Ramos (cell line): ENCODE results near the gene MAP3K20.
"Not testable (repeated sequence)": the region's sequence is repeated elsewhere in the genome, so short reads cannot be mapped to it uniquely, and the experiment has no call there.

Experiments used
- in situ Hi-C: fragments of 300-500 bp; cut with MboI; formaldehyde crosslinking; loops from one replicate; pipeline ENCODE4 v1.14.3; 2022; ENCODE audit warnings: low sequenced_read_pairs; ENCODE audit not compliant: unreplicated experiment

The MAP3K20 gene

GRCh38 chr2:173079141-173079540 lies 3.5 kb downstream of the MAP3K20 start:
- in situ Hi-C loops: no loop called here

- in situ Hi-C loops: no loop called here
Observed at GRCh38 chr2:173079973-173080860, 4.6 kb downstream of the MAP3K20 start.

- in situ Hi-C loops: no loop called here
Observed at GRCh38 chr2:173086518-173087213, 11.0 kb downstream of the MAP3K20 start.

- in situ Hi-C loops: no loop called here
Observed at GRCh38 chr2:173087214-173087581, 11.6 kb downstream of the MAP3K20 start.

GRCh38 chr2:173087793-173088496 lies 12.3 kb downstream of the MAP3K20 start:
- in situ Hi-C loops: no loop called here

GRCh38 chr2:173090276-173090877 lies 14.7 kb downstream of the MAP3K20 start:
- in situ Hi-C loops: no loop called here

GRCh38 chr2:173090973-173091660 lies 15.5 kb downstream of the MAP3K20 start:
- in situ Hi-C loops: no loop called here

- in situ Hi-C loops: no loop called here
Observed at GRCh38 chr2:173091910-173092309, 16.3 kb downstream of the MAP3K20 start.

DNA sequence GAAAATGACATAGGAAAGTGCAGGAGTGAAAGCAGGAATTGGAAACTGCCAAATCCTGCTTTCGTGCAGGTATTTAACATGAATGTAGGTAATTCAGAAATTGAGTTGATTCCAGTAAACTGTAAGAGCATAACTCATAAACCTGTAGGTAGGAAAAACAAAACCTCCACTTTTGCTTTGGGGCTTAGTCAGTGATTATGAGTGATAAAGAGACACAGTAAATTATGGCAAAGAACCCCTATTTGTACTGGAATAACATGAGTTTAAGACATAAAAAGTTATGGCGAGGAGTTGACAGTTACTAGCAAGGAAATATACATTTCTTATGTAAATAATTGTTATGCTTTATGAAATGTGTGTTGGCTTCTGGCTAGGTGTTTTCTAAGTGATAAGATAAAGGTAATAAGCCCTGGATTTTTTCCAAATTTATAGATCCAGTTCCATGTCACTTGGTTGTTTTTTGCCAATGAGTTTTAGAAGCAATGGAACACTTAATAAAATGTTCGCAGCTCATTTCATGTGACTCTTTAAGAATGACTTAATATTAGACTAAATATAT lies 17.3 kb downstream of the MAP3K20 start:
- in situ Hi-C loops: no loop called here

DNA sequence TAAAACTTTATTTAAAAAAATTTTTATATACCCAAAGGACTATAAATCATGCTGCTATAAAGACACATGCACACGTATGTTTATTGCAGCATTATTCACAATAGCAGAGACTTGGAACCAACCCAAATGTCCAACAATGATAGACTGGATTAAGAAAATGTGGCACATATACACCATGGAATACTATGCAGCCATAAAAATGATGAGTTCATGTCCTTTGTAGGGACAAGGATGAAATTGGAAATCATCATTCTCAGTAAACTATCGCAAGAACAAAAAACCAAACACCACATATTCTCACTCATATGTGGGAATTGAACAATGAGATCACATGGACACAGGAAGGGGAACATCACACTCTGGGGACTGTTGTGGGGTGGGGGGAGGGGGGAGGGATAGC lies 18.0 kb downstream of the MAP3K20 start:
- in situ Hi-C loops: not testable (repeated sequence)

DNA sequence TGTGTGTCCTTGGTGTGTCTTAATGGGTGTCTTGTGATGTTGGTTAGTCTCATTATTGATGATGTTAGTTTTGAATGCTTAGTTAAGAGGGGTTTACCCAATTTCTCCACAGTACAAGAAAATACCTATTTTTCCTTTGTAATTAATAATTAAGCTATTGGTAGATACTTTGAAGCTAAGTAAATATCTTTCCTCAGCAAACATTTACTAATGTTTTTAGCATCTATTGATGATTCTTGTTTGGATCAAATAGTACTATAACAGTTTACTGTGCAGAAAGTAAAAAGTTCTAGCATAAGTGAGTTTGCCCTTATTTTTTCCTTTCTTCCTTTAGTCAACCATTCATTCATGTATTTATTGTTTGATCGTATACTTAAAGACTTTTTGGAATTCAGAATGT lies 19.1 kb downstream of the MAP3K20 start:
- in situ Hi-C loops: no loop called here

- in situ Hi-C loops: no loop called here
Observed at GRCh38 chr2:173095356-173095755, 19.7 kb downstream of the MAP3K20 start.

DNA sequence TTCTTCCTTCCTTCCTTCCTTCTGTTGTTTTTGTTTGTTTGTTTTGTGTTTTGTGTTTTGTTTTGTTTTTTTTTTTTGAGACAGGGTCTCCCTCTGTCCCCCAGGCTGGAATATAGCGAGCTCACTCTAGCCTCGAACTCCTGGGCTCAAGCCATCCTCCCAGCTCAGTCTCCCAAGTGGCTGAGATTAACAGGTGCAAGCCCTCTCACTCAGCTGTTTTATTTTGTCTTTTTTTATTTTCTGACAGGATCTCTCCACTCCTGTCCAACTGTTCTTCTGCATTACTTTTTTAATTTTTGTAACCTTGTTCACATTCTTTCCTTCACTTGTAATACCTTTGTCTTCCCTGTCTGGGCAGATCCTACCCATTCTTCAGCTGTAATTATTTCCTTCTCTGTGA lies 23.6 kb downstream of the MAP3K20 start:
- in situ Hi-C loops: no loop called here

DNA sequence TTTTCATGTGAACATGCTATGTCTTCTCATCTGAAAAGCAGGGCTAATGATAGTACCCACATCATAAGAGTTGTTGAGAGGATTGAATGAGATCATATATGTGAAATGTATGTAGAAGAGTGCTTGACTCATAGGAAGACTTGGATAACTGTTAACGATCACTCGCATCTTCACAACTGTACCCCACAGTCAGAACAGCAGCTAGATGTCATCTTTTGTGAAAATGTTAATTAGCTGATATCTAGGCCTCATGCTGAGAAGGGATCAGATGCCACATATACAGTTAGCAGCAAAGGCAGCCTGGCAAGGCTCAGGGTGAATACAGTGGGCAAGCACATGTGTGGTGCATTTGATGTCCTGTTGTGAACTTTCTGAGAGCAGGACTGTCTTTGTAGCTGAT lies 24.2 kb downstream of the MAP3K20 start:
- in situ Hi-C loops: no loop called here

GRCh38 chr2:173101687-173102086 lies 26.0 kb downstream of the MAP3K20 start:
- in situ Hi-C loops: no loop called here

GRCh38 chr2:173104156-173104555 lies 28.5 kb downstream of the MAP3K20 start:
- in situ Hi-C loops: no loop called here

DNA sequence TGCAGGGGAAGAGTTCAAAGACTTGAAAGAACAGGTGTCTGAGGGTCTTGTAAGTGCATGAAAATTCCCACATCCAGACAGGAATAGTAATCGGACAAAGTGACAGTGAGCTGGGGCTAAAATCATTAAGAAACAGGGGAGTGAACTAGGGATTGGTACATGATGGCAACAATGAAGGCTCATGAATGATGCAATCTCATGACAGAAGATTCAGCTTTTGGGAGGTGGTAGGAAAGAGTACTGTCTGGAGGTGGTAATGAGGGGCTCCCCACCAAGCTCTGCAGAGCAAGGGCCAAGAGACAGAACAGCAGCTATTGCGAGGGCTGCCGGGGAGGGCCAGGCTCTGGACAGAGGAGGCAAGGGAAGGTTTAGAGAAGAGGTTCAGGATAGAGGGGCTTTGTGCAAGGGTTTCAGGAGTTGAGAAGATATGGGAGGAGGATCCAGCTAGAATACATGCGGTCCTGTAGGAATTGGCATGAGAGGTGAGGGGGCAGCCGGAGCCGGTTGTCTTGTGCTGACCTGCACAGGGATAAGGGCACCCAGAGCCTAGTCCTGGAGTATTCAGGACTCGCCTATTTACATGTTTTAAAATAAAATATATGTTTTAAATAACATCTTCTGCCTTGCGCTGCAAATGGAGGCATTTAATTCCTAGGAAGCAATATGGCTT lies 31.4 kb downstream of the MAP3K20 start:
- in situ Hi-C loops: no loop called here

- in situ Hi-C loops: no loop called here
Observed at GRCh38 chr2:173107629-173108022, 32.0 kb downstream of the MAP3K20 start.
